Measurements from ENCODE around the gene LSP1. TPM values are rescaled to one million over a fixed set of nuclear protein-coding genes. Genes with fewer than 3 reads are reported as not detected.

The LSP1 gene
- total RNA-seq, 1 donor from 2014 or later, result not detected

DNA sequence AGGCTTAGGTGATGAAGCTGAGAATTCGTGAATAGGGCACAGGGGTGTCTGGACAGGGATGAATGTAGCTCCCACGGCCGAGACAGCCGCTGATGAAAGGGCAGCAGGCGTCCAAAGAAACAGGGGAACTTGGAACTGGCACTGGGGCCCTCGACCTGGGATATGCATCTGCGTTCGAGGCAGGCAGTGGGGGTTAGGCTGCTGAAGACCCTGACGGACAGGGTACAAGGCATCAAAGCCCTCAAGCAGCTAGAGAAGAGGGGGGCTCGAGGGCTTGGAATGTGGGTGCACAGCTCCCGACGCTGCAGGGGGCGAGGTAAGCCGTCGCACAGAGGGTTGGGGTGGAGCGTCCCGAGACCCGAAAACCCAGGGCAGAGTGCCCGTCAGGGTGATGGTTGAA is 25.0 kb upstream of the LSP1 start:
- no peak for DNase-seq (ENCODE audit: low spot score)
- Mint-ChIP-seq H3K4me3 (ENCODE audit: unreplicated experiment) (no peak overlapping the region), H3K36me3 (ENCODE audit: low read depth, unreplicated experiment) (no peaks in the 10 kb centered on the region), H3K27ac (ENCODE audit: unreplicated experiment) (no peak overlapping the region), H3K9me3 (ENCODE audit: unreplicated experiment) (no peaks in the 10 kb centered on the region), H3K4me1 (ENCODE audit: unreplicated experiment) (no peaks in the 10 kb centered on the region), H3K27me3 (ENCODE audit: unreplicated experiment) (peaks cover 10% of the 10 kb centered on the region)
- TF ChIP-seq, protein P1, sequence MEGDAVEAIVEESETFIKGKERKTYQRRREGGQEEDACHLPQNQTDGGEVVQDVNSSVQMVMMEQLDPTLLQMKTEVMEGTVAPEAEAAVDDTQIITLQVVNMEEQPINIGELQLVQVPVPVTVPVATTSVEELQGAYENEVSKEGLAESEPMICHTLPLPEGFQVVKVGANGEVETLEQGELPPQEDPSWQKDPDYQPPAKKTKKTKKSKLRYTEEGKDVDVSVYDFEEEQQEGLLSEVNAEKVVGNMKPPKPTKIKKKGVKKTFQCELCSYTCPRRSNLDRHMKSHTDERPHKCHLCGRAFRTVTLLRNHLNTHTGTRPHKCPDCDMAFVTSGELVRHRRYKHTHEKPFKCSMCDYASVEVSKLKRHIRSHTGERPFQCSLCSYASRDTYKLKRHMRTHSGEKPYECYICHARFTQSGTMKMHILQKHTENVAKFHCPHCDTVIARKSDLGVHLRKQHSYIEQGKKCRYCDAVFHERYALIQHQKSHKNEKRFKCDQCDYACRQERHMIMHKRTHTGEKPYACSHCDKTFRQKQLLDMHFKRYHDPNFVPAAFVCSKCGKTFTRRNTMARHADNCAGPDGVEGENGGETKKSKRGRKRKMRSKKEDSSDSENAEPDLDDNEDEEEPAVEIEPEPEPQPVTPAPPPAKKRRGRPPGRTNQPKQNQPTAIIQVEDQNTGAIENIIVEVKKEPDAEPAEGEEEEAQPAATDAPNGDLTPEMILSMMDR (IDR thresholded peaks at IDR 0.05; ENCODE audit: unreplicated experiment), result no peak

DNA sequence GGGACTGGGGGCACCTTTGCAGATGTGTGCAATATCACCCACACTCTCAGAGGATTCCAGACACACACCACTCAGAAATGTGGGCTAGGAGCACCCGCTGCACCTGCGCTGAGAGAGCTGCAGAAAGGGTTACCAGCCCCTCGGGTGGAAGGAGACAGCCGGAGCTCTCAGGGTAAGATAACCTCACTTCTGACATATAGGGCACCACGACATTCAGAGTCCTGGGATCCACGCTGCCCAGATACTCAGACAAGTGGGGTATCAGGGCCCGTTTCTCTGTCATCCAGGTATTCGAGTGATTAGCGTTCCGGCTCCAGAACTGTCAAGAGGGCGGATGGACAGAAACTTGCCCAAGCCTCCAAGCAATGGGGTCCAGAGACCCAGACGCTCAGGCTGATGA is 24.3 kb upstream of the LSP1 start:
- TF ChIP-seq, protein P1 (IDR thresholded peaks at IDR 0.05; ENCODE audit: unreplicated experiment), result no peak
- Mint-ChIP-seq H3K9me3 (ENCODE audit: unreplicated experiment) (no peaks in the 10 kb centered on the region), H3K4me3 (ENCODE audit: unreplicated experiment) (no peak overlapping the region), H3K27me3 (ENCODE audit: unreplicated experiment) (peaks cover 10% of the 10 kb centered on the region), H3K4me1 (ENCODE audit: unreplicated experiment) (no peaks in the 10 kb centered on the region), H3K36me3 (ENCODE audit: low read depth, unreplicated experiment) (no peaks in the 10 kb centered on the region), H3K27ac (ENCODE audit: unreplicated experiment) (no peak overlapping the region)
- no peak for DNase-seq (ENCODE audit: low spot score)

DNA sequence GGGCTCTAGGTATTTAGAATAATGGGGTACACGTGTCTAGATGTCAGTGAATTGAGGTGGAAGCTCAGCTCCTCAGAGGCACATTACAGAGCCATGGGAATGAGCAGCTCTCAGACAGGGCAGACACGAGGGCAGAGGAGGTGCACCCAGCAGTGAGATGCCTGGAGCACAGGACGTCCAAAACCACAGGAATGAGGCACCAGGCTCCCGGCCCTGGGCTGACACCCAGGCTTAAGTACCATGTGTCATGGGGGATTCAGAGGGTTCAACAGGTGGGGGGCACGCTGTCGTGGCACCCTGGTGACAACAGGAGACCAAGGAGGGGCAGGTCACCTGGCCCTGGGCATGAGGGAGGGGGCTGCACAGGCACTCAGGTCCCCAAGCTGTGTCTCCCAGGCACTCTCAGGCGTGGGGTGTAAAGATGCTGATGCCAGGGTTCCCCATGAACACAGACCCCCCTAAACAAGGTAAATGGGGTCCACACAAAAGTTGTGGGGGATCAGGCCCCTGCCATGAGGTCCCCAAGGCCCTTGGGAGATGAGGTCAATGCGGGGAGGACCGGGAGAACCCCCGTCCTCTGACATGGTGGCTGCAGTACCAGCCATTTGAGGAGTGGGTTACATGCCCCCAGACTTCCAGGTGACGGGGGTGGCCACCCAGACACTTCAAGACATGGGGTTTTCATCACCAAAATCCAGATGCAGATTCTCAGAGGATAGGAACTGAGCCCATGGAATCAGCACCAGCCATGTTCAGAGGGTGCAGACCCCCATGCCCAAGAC is 23.7 kb upstream of the LSP1 start:
- Mint-ChIP-seq H3K4me1 (ENCODE audit: unreplicated experiment) (no peaks in the 10 kb centered on the region), H3K27ac (ENCODE audit: unreplicated experiment) (no peak overlapping the region), H3K27me3 (ENCODE audit: unreplicated experiment) (peaks cover 10% of the 10 kb centered on the region), H3K36me3 (ENCODE audit: low read depth, unreplicated experiment) (no peaks in the 10 kb centered on the region), H3K4me3 (ENCODE audit: unreplicated experiment) (no peak overlapping the region), H3K9me3 (ENCODE audit: unreplicated experiment) (no peaks in the 10 kb centered on the region)
- TF ChIP-seq, protein P1 (IDR thresholded peaks at IDR 0.05; ENCODE audit: unreplicated experiment), result no peak
- no peak for DNase-seq (ENCODE audit: low spot score)

DNA sequence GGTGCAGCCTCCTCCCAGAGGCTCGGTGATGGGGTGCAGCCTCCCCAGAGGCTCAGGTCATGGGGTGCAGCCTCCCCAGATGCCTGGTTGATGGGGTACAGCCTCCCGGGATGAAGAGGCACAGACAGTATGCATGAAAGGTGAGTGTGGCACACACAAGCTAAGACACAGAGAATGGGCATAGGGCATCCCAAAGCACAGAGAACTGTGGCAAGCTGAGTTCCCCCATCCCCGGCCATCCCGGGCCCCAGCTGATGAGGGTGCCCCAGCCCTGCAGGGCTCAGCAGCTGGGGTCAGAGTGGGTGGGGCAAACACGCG is 22.9 kb upstream of the LSP1 start:
- Mint-ChIP-seq H3K36me3 (ENCODE audit: low read depth, unreplicated experiment) (no peaks in the 10 kb centered on the region), H3K4me1 (ENCODE audit: unreplicated experiment) (no peaks in the 10 kb centered on the region), H3K27ac (ENCODE audit: unreplicated experiment) (no peak overlapping the region)

More for the DNA sequence above, 22.9 kb upstream of the LSP1 start:
- Mint-ChIP-seq H3K27me3 (ENCODE audit: unreplicated experiment) (peaks cover 8% of the 10 kb centered on the region), H3K9me3 (ENCODE audit: unreplicated experiment) (no peaks in the 10 kb centered on the region), H3K4me3 (ENCODE audit: unreplicated experiment) (no peak overlapping the region)
- TF ChIP-seq, protein P1 (IDR thresholded peaks at IDR 0.05; ENCODE audit: unreplicated experiment), result no peak
- no peak for DNase-seq (ENCODE audit: low spot score)
